ENCODE measurements around the gene CCDC40. TPM values are rescaled to one million over a fixed set of nuclear protein-coding genes. Genes with fewer than 3 reads are reported as not detected.
"Not testable (repeated sequence)": the region's sequence is repeated elsewhere in the genome, so short reads cannot be mapped to it uniquely, and the experiment has no call there.

CCDC40 gene
- total RNA-seq, 2 experiments from 2014 or later, result 2.6 to 2.7 TPM

- CTCF ChIA-PET, result no interaction called here
- POLR2A ChIA-PET, result no interaction called here
These were observed 31.0 kb downstream of the CCDC40 start for GRCh38 chr17:80067393-80067986.

- POLR2A ChIA-PET, result no interaction called here
These were observed 32.1 kb downstream of the CCDC40 start for GRCh38 chr17:80068301-80069222.

GRCh38 chr17:80070375-80071115 lies 34.1 kb downstream of the CCDC40 start:
- ChIA-PET POLR2A (no interaction called here), CTCF (no interaction called here)

More at GRCh38 chr17:80068301-80069222, 32.1 kb downstream of the CCDC40 start:
- CTCF ChIA-PET, result interaction anchor here (0.6 kb wide), 1 partner anchor 53 kb away, joined by 4 read pairs; no protein-coding TSS in a partner anchor

GRCh38 chr17:80071116-80071841 lies 34.8 kb downstream of the CCDC40 start:
- POLR2A ChIA-PET, result no interaction called here
- CTCF ChIA-PET, result no interaction called here

GRCh38 chr17:80072410-80072809 lies 36.0 kb downstream of the CCDC40 start:
- ChIA-PET POLR2A (no interaction called here), CTCF (no interaction called here)

DNA sequence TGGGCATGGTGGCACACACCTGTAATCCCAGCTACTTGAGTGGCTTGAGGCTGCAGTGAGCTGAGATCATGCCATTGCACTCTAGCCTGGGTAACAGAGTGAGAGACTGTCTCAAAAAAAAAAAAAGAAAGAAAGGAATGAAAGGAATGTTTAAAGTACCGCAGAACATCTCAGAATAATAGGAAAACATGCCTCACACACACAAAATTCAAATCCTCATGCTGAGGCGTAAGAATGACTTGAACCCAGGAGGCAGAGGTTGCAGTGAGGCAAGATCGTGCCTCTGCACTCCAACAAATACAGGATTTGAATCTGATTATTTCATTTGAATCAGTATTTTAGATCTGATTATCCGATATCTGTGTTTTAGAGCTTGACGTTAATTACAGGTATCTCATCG lies 43.6 kb downstream of the CCDC40 start:
- ChIA-PET POLR2A (no interaction called here), CTCF (no interaction called here)

GRCh38 chr17:80081596-80081995 lies 45.2 kb downstream of the CCDC40 start:
- ChIA-PET CTCF (interaction anchor here (0.6 to 2.3 kb wide), 7 partner anchors 11 to 145 kb away, joined by 3 to 13 read pairs (median 5); partner anchors contain the start of gene GAA), POLR2A (interaction anchor here (0.5 kb wide), 1 partner anchor 48 kb away, joined by 3 read pairs; no protein-coding TSS in a partner anchor)

- ChIA-PET POLR2A (no interaction called here), CTCF (interaction anchor here (0.6 to 2.3 kb wide), 13 partner anchors 10 to 170 kb away, joined by 3 to 13 read pairs (median 4); partner anchors contain the start of gene GAA)
These were observed 46.1 kb downstream of the CCDC40 start for GRCh38 chr17:80082403-80083135.

DNA sequence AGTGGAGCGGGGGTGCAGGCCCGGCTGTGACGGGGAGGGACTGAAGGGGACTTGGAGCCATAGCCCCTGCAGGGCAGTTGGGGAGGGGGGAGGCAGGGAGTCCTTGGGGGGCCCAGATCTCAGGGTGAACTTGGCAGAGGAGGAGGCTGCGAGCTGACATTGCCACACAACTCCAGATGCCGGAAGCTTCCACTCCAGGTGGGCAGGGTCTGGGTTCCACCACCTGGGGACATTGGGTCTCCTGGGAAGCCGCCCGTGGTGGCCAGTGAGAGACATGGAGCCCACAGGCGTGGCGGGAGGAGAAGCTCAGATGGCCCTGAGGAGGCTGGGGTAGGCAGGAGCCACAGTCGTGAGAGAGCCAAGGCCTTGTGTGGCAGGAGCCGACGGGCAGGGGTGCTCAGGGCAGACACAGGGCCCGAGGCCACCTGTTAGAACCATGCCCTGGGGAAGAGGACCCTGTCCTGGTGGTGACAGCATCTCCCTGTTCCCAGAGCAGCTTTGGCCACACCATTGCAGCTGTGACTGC lies 46.8 kb downstream of the CCDC40 start:
- POLR2A ChIA-PET, result no interaction called here
- CTCF ChIA-PET, result interaction anchor here (0.6 to 2.3 kb wide), 12 partner anchors 9 to 170 kb away, joined by 3 to 13 read pairs (median 4); partner anchors contain the start of gene GAA

DNA sequence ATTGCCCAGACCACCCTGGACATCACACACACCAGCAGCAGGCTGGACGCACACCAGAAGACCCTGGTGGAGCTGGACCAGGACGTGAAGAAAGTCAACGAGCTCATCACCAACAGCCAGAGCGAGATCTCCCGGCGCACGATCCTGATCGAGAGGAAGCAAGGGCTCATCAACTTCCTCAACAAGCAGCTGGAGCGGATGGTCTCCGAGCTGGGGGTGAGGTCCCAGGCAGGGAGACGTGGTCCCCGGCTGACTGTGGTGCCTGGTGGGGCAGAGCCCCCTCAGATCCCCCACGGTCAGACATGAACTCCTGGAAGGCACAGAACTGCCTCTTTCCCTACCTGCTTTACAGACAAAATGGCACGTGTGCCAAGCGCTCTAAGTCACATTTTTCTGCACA lies 48.3 kb downstream of the CCDC40 start:
- ChIA-PET CTCF (interaction anchor here (1.0 to 1.2 kb wide), 2 partner anchors 17 to 78 kb away, joined by 3 to 6 read pairs; partner anchors contain the start of gene GAA), POLR2A (no interaction called here)

DNA sequence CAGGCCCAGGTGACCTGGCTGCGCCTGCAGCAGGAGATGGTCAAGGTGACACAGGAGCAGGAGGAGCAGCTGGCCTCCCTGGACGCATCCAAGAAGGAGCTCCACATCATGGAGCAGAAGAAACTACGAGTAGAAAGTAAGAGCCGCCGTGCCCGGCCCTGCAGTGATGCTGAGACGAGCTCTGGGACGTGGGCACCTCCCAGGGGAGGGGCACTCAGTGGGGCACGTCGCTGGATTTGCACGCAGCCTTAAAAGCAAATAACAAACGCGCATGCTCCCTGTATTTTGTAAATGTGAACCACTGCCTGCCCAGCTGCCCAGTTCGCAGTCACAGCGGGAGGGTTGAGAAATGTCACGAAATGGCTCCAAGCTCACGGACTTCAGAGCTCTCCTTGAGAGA lies 49.6 kb downstream of the CCDC40 start:
- ChIA-PET CTCF (interaction anchor here (0.6 to 1.6 kb wide), 3 partner anchors 15 to 78 kb away, joined by 3 to 6 read pairs (median 6); partner anchors contain the start of gene GAA), POLR2A (interaction anchor here (0.9 kb wide), 1 partner anchor 15 kb away, joined by 3 read pairs; the partner anchor contains the start of gene GAA)

DNA sequence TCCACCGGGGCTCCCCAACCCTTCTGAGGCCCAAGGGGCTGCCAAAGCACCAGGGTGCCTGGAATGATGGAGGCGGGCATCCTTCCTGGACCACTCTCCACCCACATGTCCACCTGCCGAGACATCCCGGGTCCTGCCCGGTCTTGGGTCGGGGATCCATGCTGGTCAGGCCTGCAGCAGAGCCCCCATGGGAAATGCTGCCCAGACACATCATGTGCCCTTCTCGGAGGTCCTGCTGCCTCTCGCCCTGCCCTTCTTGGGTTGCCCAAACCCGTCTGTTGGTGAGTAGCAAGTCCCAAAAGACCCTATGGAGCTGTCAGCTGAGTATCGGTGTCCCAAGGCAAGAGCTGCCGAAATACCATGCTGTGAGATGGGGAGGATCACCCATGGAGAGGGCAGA lies 50.2 kb downstream of the CCDC40 start:
- ChIA-PET CTCF (interaction anchor here (1.6 kb wide), 1 partner anchor 78 kb away, joined by 6 read pairs; no protein-coding TSS in a partner anchor), POLR2A (no interaction called here)

DNA sequence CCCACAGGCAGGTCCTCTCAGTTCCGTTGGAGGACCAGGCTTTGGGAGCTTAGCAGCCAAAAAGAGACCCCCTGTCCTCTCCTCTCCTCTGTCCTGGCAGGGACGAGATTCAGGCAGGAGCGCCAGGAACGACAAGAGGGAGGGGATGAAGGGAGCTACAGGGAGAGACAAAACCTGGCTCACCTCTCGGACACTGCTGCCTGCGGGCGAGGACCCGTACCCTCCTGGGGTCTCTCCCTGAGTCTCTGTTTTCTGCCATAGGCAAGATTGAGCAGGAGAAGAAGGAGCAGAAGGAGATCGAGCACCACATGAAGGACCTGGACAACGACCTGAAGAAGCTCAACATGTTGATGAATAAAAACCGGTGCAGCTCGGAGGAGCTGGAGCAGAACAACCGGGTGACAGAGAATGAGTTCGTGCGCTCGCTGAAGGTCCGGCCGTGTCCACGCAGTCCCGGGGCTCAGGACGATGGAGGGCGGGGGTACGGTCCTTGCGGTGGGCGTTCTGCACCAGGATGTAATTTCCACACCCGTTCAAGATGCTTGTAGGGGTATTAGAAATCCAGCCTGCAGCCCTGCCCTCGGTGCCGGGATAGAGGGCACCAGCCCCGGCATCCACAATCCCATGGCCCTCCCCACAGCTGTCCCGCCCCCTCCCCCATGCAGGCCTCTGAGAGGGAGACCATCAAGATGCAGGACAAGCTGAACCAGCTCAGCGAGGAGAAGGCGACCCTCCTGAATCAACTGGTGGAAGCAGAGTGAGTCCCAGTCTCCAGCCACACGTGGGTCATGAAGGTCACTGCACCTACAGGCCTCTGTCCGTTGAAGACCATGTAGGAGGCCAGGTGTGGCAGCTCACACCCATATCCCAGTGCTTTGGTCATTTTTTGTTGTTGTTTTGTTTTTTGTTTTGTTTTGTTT lies 51.2 kb downstream of the CCDC40 start:
- ChIA-PET CTCF (interaction anchor here (1.2 kb wide), 1 partner anchor 14 kb away, joined by 3 read pairs; the partner anchor contains the start of gene GAA), POLR2A (no interaction called here)

DNA sequence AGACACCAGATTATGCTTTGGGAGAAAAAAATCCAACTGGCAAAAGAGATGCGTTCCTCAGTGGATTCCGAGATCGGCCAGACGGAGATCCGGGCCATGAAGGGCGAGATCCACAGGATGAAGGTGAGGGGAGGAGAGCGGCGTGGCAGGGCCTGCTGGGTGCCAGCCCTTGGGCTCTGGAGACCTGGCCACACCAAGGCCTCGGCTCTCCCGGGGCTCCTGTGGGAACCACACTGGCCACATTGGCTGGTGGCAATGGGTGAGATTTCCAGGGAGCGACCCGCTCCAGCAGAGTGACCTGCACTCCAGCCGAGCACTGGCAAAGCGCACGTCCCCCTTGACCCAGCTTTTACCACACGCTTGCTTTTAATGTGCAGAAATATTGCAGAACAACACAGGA lies 53.3 kb downstream of the CCDC40 start:
- CTCF ChIA-PET, result interaction anchor here (0.7 to 1.1 kb wide), 2 partner anchors 12 to 81 kb away, joined by 3 to 4 read pairs; partner anchors contain the start of gene GAA
- POLR2A ChIA-PET, result no interaction called here

DNA sequence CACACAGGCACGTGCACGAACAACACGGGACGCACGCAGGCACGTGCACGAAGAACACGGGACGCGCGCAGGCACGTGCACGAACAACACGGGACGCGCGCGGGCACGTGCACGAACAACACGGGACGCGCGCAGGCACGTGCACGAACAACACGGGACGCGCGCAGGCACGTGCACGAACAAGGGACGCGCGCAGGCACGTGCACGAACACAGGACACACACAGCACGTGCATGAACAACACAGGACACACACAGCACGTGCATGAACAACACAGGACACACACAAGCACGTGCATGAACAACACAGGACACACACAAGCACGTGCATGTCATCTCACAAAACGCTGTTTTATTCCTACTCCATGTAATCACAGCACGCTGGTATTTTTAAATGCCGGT lies 53.7 kb downstream of the CCDC40 start:
- CTCF ChIA-PET, POLR2A ChIA-PET: not testable (repeated sequence)

- ChIA-PET CTCF (interaction anchor here (0.5 to 2.4 kb wide), 3 partner anchors 9 to 58 kb away, joined by 3 to 6 read pairs (median 5); partner anchors contain the start of gene GAA), POLR2A (no interaction called here)
These were observed 54.9 kb downstream of the CCDC40 start for GRCh38 chr17:80091376-80091775.

DNA sequence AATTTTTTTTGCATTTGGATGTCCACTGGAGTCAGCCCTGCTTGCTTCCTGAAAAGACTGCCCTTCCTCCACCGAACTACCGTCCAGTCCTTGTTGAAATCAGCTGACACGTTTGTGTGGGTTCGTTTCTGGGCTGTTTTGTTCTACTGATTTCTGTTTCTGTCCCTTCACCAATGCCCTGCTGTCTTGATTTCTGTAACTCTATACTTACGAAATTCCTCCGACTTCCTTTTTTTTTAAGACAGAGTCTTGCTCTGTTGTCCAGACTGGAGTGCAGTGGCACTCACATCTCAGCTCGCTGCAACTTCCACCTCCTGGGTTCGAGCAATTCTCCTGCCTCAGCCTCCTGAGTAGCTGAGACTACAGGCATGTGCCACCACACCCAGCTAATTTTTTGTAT lies 56.5 kb downstream of the CCDC40 start:
- POLR2A ChIA-PET, result no interaction called here
- CTCF ChIA-PET, result interaction anchor here (2.4 kb wide), 1 partner anchor 11 kb away, joined by 6 read pairs; no protein-coding TSS in a partner anchor
